HEK293 (cell line): Measurements from ENCODE around the gene HLA-DQA1.

Experiments used
- ELK4 ChIP-seq: IDR thresholded peaks from 2 replicates; pipeline ENCODE4 v1.6.1; 2011; ENCODE audit warnings: mild to moderate bottlenecking, low read depth, low read length, borderline replicate concordance
- MEIS1 ChIP-seq: sonication (generic); formaldehyde crosslinking; IDR thresholded peaks from 2 replicates; pipeline ENCODE4 v1.8.1; 2022; ENCODE audit warnings: missing genetic modification reagents, mild to moderate bottlenecking, borderline replicate concordance
- MYNN ChIP-seq: fragments of 450-650 bp; formaldehyde crosslinking; IDR thresholded peaks from 2 replicates; pipeline ENCODE4 v1.5.1; 2016; ENCODE audit warnings: missing biosample characterization, missing genetic modification characterization, borderline replicate concordance
- PRDM6 ChIP-seq: fragments of 450-650 bp; formaldehyde crosslinking; IDR thresholded peaks from 2 replicates; pipeline ENCODE4 v1.5.1; 2017; ENCODE audit warnings: missing biosample characterization, missing genetic modification characterization
- REPIN1 ChIP-seq: fragments of 450-650 bp; formaldehyde crosslinking; IDR thresholded peaks from 2 replicates; pipeline ENCODE4 v1.5.1; 2017; ENCODE audit warnings: missing biosample characterization, missing genetic modification characterization, low read depth
- TCF7L2 ChIP-seq: IDR thresholded peaks from 2 replicates; pipeline ENCODE4 v1.6.1; 2011; ENCODE audit warnings: low read depth, mild to moderate bottlenecking, inconsistent platforms, low read length, moderate library complexity, borderline replicate concordance
- ZEB2 ChIP-seq: fragments of 450-650 bp; formaldehyde crosslinking; IDR thresholded peaks from 2 replicates; pipeline ENCODE4 v1.5.1; 2016; ENCODE audit warnings: missing biosample characterization, missing genetic modification characterization
- ZFHX2 ChIP-seq: fragments of 450-650 bp; formaldehyde crosslinking; conservative IDR thresholded peaks from 2 replicates; pipeline ENCODE4 v1.5.1; 2016; ENCODE audit warnings: missing biosample characterization, missing genetic modification characterization
- ZFP69B ChIP-seq: fragments of 450-650 bp; formaldehyde crosslinking; IDR thresholded peaks from 2 replicates; pipeline ENCODE4 v1.5.1; 2016; ENCODE audit warnings: missing biosample characterization, missing genetic modification characterization
- ZNF114 ChIP-seq: fragments of 450-650 bp; formaldehyde crosslinking; IDR thresholded peaks from 2 replicates; pipeline ENCODE4 v1.5.0; 2017; ENCODE audit warnings: missing biosample characterization, missing genetic modification characterization
- ZNF18 ChIP-seq: fragments of 450-650 bp; formaldehyde crosslinking; IDR thresholded peaks from 2 replicates; pipeline ENCODE4 v1.5.1; 2016; ENCODE audit warnings: missing biosample characterization, missing genetic modification characterization
- ZNF292 ChIP-seq: fragments of 450-650 bp; formaldehyde crosslinking; IDR thresholded peaks from 2 replicates; pipeline ENCODE4 v1.5.1; 2016; ENCODE audit warnings: low read depth, missing biosample characterization, missing genetic modification characterization, borderline replicate concordance
- ZNF404 ChIP-seq: fragments of 450-650 bp; formaldehyde crosslinking; IDR thresholded peaks from 2 replicates; pipeline ENCODE4 v1.5.1; 2017; ENCODE audit warnings: missing biosample characterization, missing genetic modification characterization
- ZNF48 ChIP-seq: fragments of 450-650 bp; formaldehyde crosslinking; IDR thresholded peaks from 2 replicates; pipeline ENCODE4 v1.5.1; 2016; ENCODE audit warnings: missing biosample characterization, missing genetic modification characterization
- ZNF513 ChIP-seq: fragments of 450-650 bp; IDR thresholded peaks from 2 replicates; pipeline ENCODE4 v1.5.1; 2018; ENCODE audit warnings: missing biosample characterization, missing genetic modification characterization
- ZNF521 ChIP-seq: fragments of 450-650 bp; formaldehyde crosslinking; IDR thresholded peaks from 2 replicates; pipeline ENCODE4 v1.5.1; 2017; ENCODE audit warnings: missing biosample characterization, mild to moderate bottlenecking, missing genetic modification characterization
- ZNF544 ChIP-seq: fragments of 450-650 bp; formaldehyde crosslinking; IDR thresholded peaks from 2 replicates; pipeline ENCODE4 v1.5.0; 2017; ENCODE audit warnings: missing biosample characterization, missing genetic modification characterization
- ZNF549 ChIP-seq: fragments of 450-650 bp; IDR thresholded peaks from 2 replicates; pipeline ENCODE4 v1.5.1; 2018; ENCODE audit warnings: missing biosample characterization, missing genetic modification characterization, mild to moderate bottlenecking, inconsistent platforms, moderate library complexity
- ZNF558 ChIP-seq: fragments of 450-650 bp; formaldehyde crosslinking; IDR thresholded peaks from 2 replicates; pipeline ENCODE4 v1.5.1; 2016; ENCODE audit warnings: missing biosample characterization, missing genetic modification characterization
- ZNF561 ChIP-seq: fragments of 450-650 bp; IDR thresholded peaks from 2 replicates; pipeline ENCODE4 v1.5.1; 2018; ENCODE audit warnings: missing biosample characterization, missing genetic modification characterization, borderline replicate concordance
- ZNF596 ChIP-seq: fragments of 450-650 bp; IDR thresholded peaks from 2 replicates; pipeline ENCODE4 v1.5.0; 2018; ENCODE audit warnings: missing biosample characterization, mild to moderate bottlenecking, missing genetic modification characterization, moderate library complexity
- ZNF629 ChIP-seq: fragments of 450-650 bp; formaldehyde crosslinking; IDR thresholded peaks from 2 replicates; pipeline ENCODE4 v1.5.1; 2017; ENCODE audit warnings: missing biosample characterization, missing genetic modification characterization
- ZNF639 ChIP-seq: fragments of 450-650 bp; formaldehyde crosslinking; IDR thresholded peaks from 2 replicates; pipeline ENCODE4 v1.5.1; 2016; ENCODE audit warnings: missing biosample characterization, missing genetic modification characterization
- ZNF654 ChIP-seq: fragments of 450-650 bp; formaldehyde crosslinking; IDR thresholded peaks from 2 replicates; pipeline ENCODE4 v1.5.1; 2016; ENCODE audit warnings: low read depth, missing biosample characterization, missing genetic modification characterization
- ZNF707 ChIP-seq: fragments of 450-650 bp; formaldehyde crosslinking; IDR thresholded peaks from 2 replicates; pipeline ENCODE4 v1.5.1; 2016; ENCODE audit warnings: missing biosample characterization, missing genetic modification characterization
- ZNF791 ChIP-seq: fragments of 450-650 bp; formaldehyde crosslinking; IDR thresholded peaks from 2 replicates; pipeline ENCODE4 v1.5.1; 2016; ENCODE audit warnings: missing biosample characterization, missing genetic modification characterization
- ZNF792 ChIP-seq: fragments of 450-650 bp; formaldehyde crosslinking; IDR thresholded peaks from 2 replicates; pipeline ENCODE4 v1.5.1; 2016; ENCODE audit warnings: missing biosample characterization, missing genetic modification characterization
- ZNF830 ChIP-seq: fragments of 450-650 bp; IDR thresholded peaks from 2 replicates; pipeline ENCODE4 v1.5.0; 2018; ENCODE audit warnings: missing biosample characterization, missing genetic modification characterization, low read depth, mild to moderate bottlenecking, moderate library complexity
- ZNF843 ChIP-seq: fragments of 450-650 bp; formaldehyde crosslinking; IDR thresholded peaks from 2 replicates; pipeline ENCODE4 v1.5.1; 2016; ENCODE audit warnings: missing biosample characterization, missing genetic modification characterization
- ZSCAN5A ChIP-seq: fragments of 450-650 bp; formaldehyde crosslinking; IDR thresholded peaks from 2 replicates; pipeline ENCODE4 v1.5.1; 2016; ENCODE audit warnings: missing biosample characterization, missing genetic modification characterization

Gene HLA-DQA1

GRCh38 chr6:32666420-32667300 lies 29.5 kb downstream of the HLA-DQA1 start, which contains the start of gene HLA-DQB1 (continued):
- TF ChIP-seq ZNF18 (tag by site-specific recombination) = no peak
- no peak for TF ChIP-seq ZNF561 (tag by site-specific recombination)
- no peak for TF ChIP-seq ZNF549
- no peak for TF ChIP-seq ZEB2 (tag by site-specific recombination)
- no peak for TF ChIP-seq ZFHX2 (tag by site-specific recombination)
- TF ChIP-seq ZNF792 (tag by site-specific recombination) = no peak
- TF ChIP-seq ZSCAN5A = no peak
- no peak for TF ChIP-seq ZNF404 (tag by site-specific recombination)
- no peak for TF ChIP-seq ZNF596 (tag by site-specific recombination)
- no peak for TF ChIP-seq ELK4
- TF ChIP-seq ZNF830 (tag by site-specific recombination) = no peak
- no peak for TF ChIP-seq REPIN1 (tag by site-specific recombination)
- TF ChIP-seq MEIS1 (CRISPR knock-in tag) = no peak
- TF ChIP-seq PRDM6 = no peak; the same call in 1 of the 2 replicates
- peak; percentile 24; the same call in 1 of the 2 replicates for TF ChIP-seq ZNF843 (tag by site-specific recombination)
- no peak for TF ChIP-seq ZNF558 (tag by site-specific recombination)
- TF ChIP-seq ZNF707 (tag by site-specific recombination) = no peak
- TF ChIP-seq TCF7L2 = no peak
- no peak for TF ChIP-seq ZNF114 (tag by site-specific recombination)
- no peak for TF ChIP-seq ZFP69B (tag by site-specific recombination)
- no peak for TF ChIP-seq ZNF639
- TF ChIP-seq ZNF292 (tag by site-specific recombination) = no peak
- no peak for TF ChIP-seq ZNF48 (tag by site-specific recombination)
- TF ChIP-seq ZNF629 (tag by site-specific recombination) = peak; percentile 81
- TF ChIP-seq MYNN (tag by site-specific recombination) = no peak
- TF ChIP-seq ZNF521 (tag by site-specific recombination) = no peak
- TF ChIP-seq ZNF544 (tag by site-specific recombination) = no peak
- no peak for TF ChIP-seq ZNF654 (tag by site-specific recombination)
- no peak for TF ChIP-seq ZNF513 (tag by site-specific recombination)
- TF ChIP-seq ZNF791 (tag by site-specific recombination) = no peak
